GM18498 (cell line): ENCODE results near the gene ELP1.
A peak's percentile ranks its signal among the peaks of the same experiment; 100 is the strongest.
"Not testable (repeated sequence)": the region's sequence is repeated elsewhere in the genome, so short reads cannot be mapped to it uniquely, and the experiment has no call there.

Experiments used
- ATAC-seq: cut with Tn5 transposase; IDR thresholded peaks from one replicate; pipeline ENCODE4 v1.9.1; 2021; ENCODE audit warnings: mild to moderate bottlenecking, moderate library complexity; ENCODE audit not compliant: unreplicated experiment

ELP1 gene

GRCh38 chr9:108933718-108934322 is at the start of gene ELP1:
Gene ELP1 (minus strand): TSS chr9:108934124. CDS start chr9:108931146, 2,978 bp downstream.
- peak; percentile 91 for ATAC-seq

GRCh38 chr9:108980893-108981292 is 47.0 kb upstream of the ELP1 start:
- ATAC-seq = no peak

GRCh38 chr9:108978205-108978604 is 44.3 kb upstream of the ELP1 start:
- no peak for ATAC-seq

GRCh38 chr9:108973895-108974294 is 40.0 kb upstream of the ELP1 start:
- ATAC-seq = no peak

GRCh38 chr9:108972626-108973209 is 38.8 kb upstream of the ELP1 start:
- no peak for ATAC-seq

GRCh38 chr9:108972186-108972585 is 38.3 kb upstream of the ELP1 start:
- no peak for ATAC-seq

GRCh38 chr9:108971392-108971791 is 37.5 kb upstream of the ELP1 start:
- not testable (repeated sequence) for ATAC-seq

- no peak for ATAC-seq
Observed at GRCh38 chr9:108967916-108968315, 34.0 kb upstream of the ELP1 start.

GRCh38 chr9:108963459-108964143 is 29.7 kb upstream of the ELP1 start:
- no peak for ATAC-seq

GRCh38 chr9:108961151-108961550 is 27.2 kb upstream of the ELP1 start:
- ATAC-seq = no peak

GRCh38 chr9:108960331-108960730 is 26.4 kb upstream of the ELP1 start:
- ATAC-seq = no peak

GRCh38 chr9:108956631-108957026 is 22.7 kb upstream of the ELP1 start:
- ATAC-seq = no peak

- no peak for ATAC-seq
Observed at GRCh38 chr9:108956022-108956630, 22.2 kb upstream of the ELP1 start.

- ATAC-seq = no peak
Observed at GRCh38 chr9:108953983-108954574, 20.2 kb upstream of the ELP1 start.

- ATAC-seq = no peak
Observed at GRCh38 chr9:108951578-108951977, 17.7 kb upstream of the ELP1 start.

GRCh38 chr9:108950168-108950567 is 16.2 kb upstream of the ELP1 start:
- ATAC-seq = no peak

- ATAC-seq = no peak
Observed at GRCh38 chr9:108939975-108940374, 6.1 kb upstream of the ELP1 start.

- ATAC-seq = no peak
Observed at GRCh38 chr9:108937561-108938305, 3.8 kb upstream of the ELP1 start.

- ATAC-seq = peak; percentile 81
Observed at GRCh38 chr9:108934323-108934893, 484 bp upstream of the ELP1 start, which contains the start of gene ABITRAM. Gene ABITRAM (plus strand): TSS chr9:108934400. CDS start chr9:108934487, 87 bp downstream.

GRCh38 chr9:108933231-108933717 is 650 bp downstream of the ELP1 start:
- ATAC-seq = no peak
